ENCODE data around the gene GFI1B. TPM values are rescaled to one million over a fixed set of nuclear protein-coding genes. Genes with fewer than 3 reads are reported as not detected.
A peak's percentile ranks its signal among the peaks of the same experiment; 100 is the strongest.

Gene GFI1B
- total RNA-seq, 1 experiment from 2014 or later, result not detected

DNA sequence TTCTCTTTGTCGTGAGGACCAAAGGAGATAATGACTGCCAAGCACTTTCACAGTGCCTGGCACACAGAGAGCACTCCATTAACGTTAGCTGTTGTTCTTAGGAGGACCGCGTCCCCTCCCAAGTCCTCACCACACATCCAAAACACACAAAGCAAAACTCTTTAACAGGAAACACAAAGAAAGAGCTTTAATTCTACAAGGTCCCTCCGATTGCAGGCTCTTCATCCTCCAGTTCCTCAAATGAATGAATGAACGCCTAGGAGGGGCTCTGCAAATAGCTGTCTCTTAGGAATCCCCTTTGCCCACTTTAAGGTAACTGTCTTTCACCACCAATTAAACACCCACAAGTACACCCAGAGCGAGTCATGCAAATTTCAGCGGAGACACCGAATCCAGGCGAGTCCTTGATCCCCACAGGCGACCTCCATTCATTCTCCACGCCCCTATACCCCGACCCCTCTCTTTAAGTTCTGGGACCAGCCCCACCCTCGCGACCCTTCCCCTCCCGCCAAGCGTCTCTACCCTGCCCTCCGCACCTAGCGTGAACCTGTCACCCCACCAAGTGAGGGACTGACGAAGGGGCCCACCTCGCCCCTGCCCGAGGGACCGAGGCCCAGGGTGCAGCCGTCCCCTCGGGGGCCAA, 34.7 kb upstream of the GFI1B start:
- Histone ChIP-seq H2AFZ (peak overlapping the region; percentile 94), H4K20me1 (ENCODE audit: insufficient read depth) (0 out of 2 replicates have a peak, but pooled peaks cover 3% of the 10 kb centered on the region), H3F3A (ENCODE audit: insufficient read depth, low read depth) (peaks cover 7% of the 10 kb centered on the region; the same call in 1 of the 2 replicates), H3K9me3 (ENCODE audit: insufficient read depth, low read depth) (no peaks in the 10 kb centered on the region), H3K27ac (peak overlapping the region; percentile 96), H3K36me3 (ENCODE audit: low read depth) (no peaks in the 10 kb centered on the region), H3K4me2 (peak overlapping the region; percentile 100), H3K4me3 (peak overlapping the region; percentile 97), H3K79me2 (ENCODE audit: low read depth) (peaks cover 55% of the 10 kb centered on the region), H3K9me2 (ENCODE audit: insufficient read depth) (no peaks in the 10 kb centered on the region), H3K4me1 (replicated peaks; ENCODE audit: insufficient read depth) (peaks cover 28% of the 10 kb centered on the region), H3K27me3 (ENCODE audit: insufficient read depth, low read depth) (no peaks in the 10 kb centered on the region)
- TSS peak; percentile 57 for BruUV-seq (replicated peaks)
- POLR2A ChIA-PET (ENCODE audit: unreplicated experiment), result interaction anchor here (0.6 kb wide), 1 partner anchor 15 kb away, joined by 3 read pairs; no protein-coding TSS in a partner anchor
- CTCF ChIA-PET, result interaction anchor here (0.6 kb wide), 1 partner anchor 406 kb away, joined by 4 read pairs; no protein-coding TSS in a partner anchor
- TF ChIP-seq EZH2 (IDR thresholded peaks at IDR 0.05; ENCODE audit: low read depth), result no peak
- TF ChIP-seq CTCF (conservative IDR thresholded peaks at IDR 0.05), result no peak
- no peak for DNase-seq
- intact Hi-C loops (cut with micrococcal nuclease; ENCODE audit: unreplicated experiment), result no loop called here

- TF ChIP-seq EZH2 (IDR thresholded peaks at IDR 0.05; ENCODE audit: low read depth) (no peak), CTCF (conservative IDR thresholded peaks at IDR 0.05) (no peak)
- POLR2A ChIA-PET (ENCODE audit: unreplicated experiment), result interaction anchor here (0.5 to 0.7 kb wide), 7 partner anchors 9 to 626 kb away, joined by 3 to 6 read pairs (median 5); no protein-coding TSS in a partner anchor
- Histone ChIP-seq H3K36me3 (ENCODE audit: low read depth) (no peaks in the 10 kb centered on the region), H3K4me1 (replicated peaks; ENCODE audit: insufficient read depth) (peaks cover 28% of the 10 kb centered on the region), H3F3A (ENCODE audit: insufficient read depth, low read depth) (peaks cover 7% of the 10 kb centered on the region; the same call in 1 of the 2 replicates), H3K4me2 (peak within 1 kb of the TSS; percentile 100), H3K27me3 (ENCODE audit: insufficient read depth, low read depth) (no peaks in the 10 kb centered on the region), H3K79me2 (ENCODE audit: low read depth) (peaks cover 48% of the 10 kb centered on the region), H3K9me3 (ENCODE audit: insufficient read depth, low read depth) (no peaks in the 10 kb centered on the region), H3K9me2 (ENCODE audit: insufficient read depth) (no peaks in the 10 kb centered on the region), H3K27ac (peak within 1 kb of the TSS; percentile 96), H4K20me1 (ENCODE audit: insufficient read depth) (0 out of 2 replicates have a peak, but pooled peaks cover 3% of the 10 kb centered on the region), H3K4me3 (peak within 1 kb of the TSS; percentile 97), H2AFZ (peak within 1 kb of the TSS; percentile 94)
- CTCF ChIA-PET, result interaction anchor here (0.7 kb wide), 1 partner anchor 563 kb away, joined by 3 read pairs; no protein-coding TSS in a partner anchor
- no TSS peak for BruUV-seq (replicated peaks)
- DNase-seq, result peak; percentile 79 to 97
- intact Hi-C loops (cut with micrococcal nuclease; ENCODE audit: unreplicated experiment), result no loop called here
These were observed 34.0 kb upstream of the GFI1B start, which contains the start of gene TSC1 for GRCh38 chr9:132944294-132945185. TSS of gene TSC1 (minus strand) at chr9:132944616. CDS start at chr9:132928872, 15,744 bp downstream.

All from PC-9 (cell line).